Esophagus squamous epithelium (tissue), 5 donors: ENCODE results near the gene DEPDC5. TPM values are rescaled to one million over a fixed set of nuclear protein-coding genes. Genes with fewer than 3 reads are reported as not detected.

Source experiments
- DNase-seq: peaks from one replicate; lab custom pipeline; 2025; lab: John Stamatoyannopoulos, UW
- H3K27ac ChIP-seq, 4 donors: fragments of 200-600 bp; sonication (generic); one replicate each; pipeline ENCODE4 v1.5.1; 2016 to 2019; ENCODE audit warnings: mild to moderate bottlenecking in 1 of 4
- H3K27me3 ChIP-seq, 4 donors: fragments of 200-600 bp; sonication (generic); 1 replicate in 3 of 4; 2 replicates in 1 of 4; pipeline versions ENCODE4 v1.5.1 to v1.6.0; 2017 to 2021; ENCODE audit warnings: antibody characterized with exemption in 1 of 4
- H3K36me3 ChIP-seq, 3 donors: fragments of 200-600 bp; sonication (generic); one replicate each; pipeline ENCODE4 v1.5.1; 2016 to 2019
- H3K4me1 ChIP-seq, 3 donors: fragments of 200-600 bp; sonication (generic); one replicate each; pipeline ENCODE4 v1.5.1; 2017 to 2019
- H3K4me3 ChIP-seq, 4 donors: fragments of 200-600 bp; sonication (generic); 1 replicate in 3 of 4; 2 replicates in 1 of 4; pipeline ENCODE4 v1.5.1; 2016 to 2019; ENCODE audit warnings: mild to moderate bottlenecking in 2 of 4, moderate library complexity in 1 of 4
- H3K9me3 ChIP-seq, 3 donors: fragments of 200-600 bp; sonication (generic); one replicate each; pipeline ENCODE4 v1.5.1; 2016 to 2019
- CTCF ChIP-seq, 6 experiments: fragments of 450-650 bp in 4 of 6; fragments of 200-600 bp in 2 of 6; sonication (generic) in 2 of 6; IDR thresholded peaks; one replicate each; pipeline ENCODE4 v1.5.1; 2016 to 2019; ENCODE audit warnings: antibody characterized with exemption in 6 of 6, mild to moderate bottlenecking in 4 of 6, moderate library complexity in 4 of 6
- POLR2A ChIP-seq, 4 donors: fragments of 450-650 bp; IDR thresholded peaks; one replicate each; pipeline ENCODE4 v1.6.1; 2017; ENCODE audit warnings: antibody characterized with exemption in 4 of 4, mild to moderate bottlenecking in 4 of 4, moderate library complexity in 3 of 4
- WGBS, 2 donors: methylation state at CpG; one replicate each; pipeline ENCODE4 v1.1.5; 2018; 5-methylcytosine and 5-hydroxymethylcytosine counted together
- intact Hi-C: fragments of 100-400 bp; cut with DNase I; formaldehyde crosslinking; loops from one replicate; pipeline ENCODE4 v1.15.0; 2022
- small RNA-seq, 4 donors: library from RNA; depleted of rRNA; stranded (forward); fragments of <200 nt; gene quantifications; one replicate each; pipeline ENCODE3, GENCODE V24; 2016
- total RNA-seq, 4 donors: library from RNA; depleted of rRNA; stranded (reverse); fragments of >200 nt; gene quantifications; one replicate each; pipeline ENCODE4 v1.1.0, GENCODE V29; 2016
- donor health status: DM: yes; HTN: yes; CAD: no.

DEPDC5 gene
- total RNA-seq, 4 donors from 2014 or later: 9.0 to 22.5 (median 15.0) TPM

GRCh38 chr22:31954535-31955523 is 201.0 kb downstream of the DEPDC5 start:
- no peaks in the 10 kb centered on the region for H3K27me3 ChIP-seq
- H3K4me1 ChIP-seq: peaks cover 21 to 59% (median 53%) of the 10 kb centered on the region in 3 donors
- H3K36me3 ChIP-seq: peaks cover 0 to 36% (median 8%) of the 10 kb centered on the region in 3 donors
- 78 to 80% methylated on average over 9 to 11 of the region's 11 CpGs for WGBS, 2 donors
- no peak overlapping the region for H3K4me3 ChIP-seq
- no peak for DNase-seq
- H3K27ac ChIP-seq: peak overlapping the region in 3 of 4 donors; percentile 74 to 80 (median 74)
- H3K9me3 ChIP-seq: no peaks in the 10 kb centered on the region
- intact Hi-C loops: no loop called here
- TF ChIP-seq CTCF (IDR thresholded peaks at IDR 0.05): no peak
- TF ChIP-seq POLR2A (IDR thresholded peaks at IDR 0.05): no peak

GRCh38 chr22:31956360-31956759 is 202.5 kb downstream of the DEPDC5 start:
- Histone ChIP-seq H3K9me3 (no peaks in the 10 kb centered on the region), H3K27me3 (no peaks in the 10 kb centered on the region), H3K27ac (no peak overlapping the region), H3K4me3 (no peak overlapping the region), H3K4me1 (peaks cover 15 to 44% (median 40%) of the 10 kb centered on the region in 3 donors), H3K36me3 (peaks cover 0 to 28% (median 8%) of the 10 kb centered on the region in 3 donors)
- DNase-seq: no peak
- WGBS, 2 donors: 71 to 92% methylated on average over 10 to 12 of the region's 12 CpGs
- TF ChIP-seq CTCF (IDR thresholded peaks at IDR 0.05): no peak
- no peak for TF ChIP-seq POLR2A (IDR thresholded peaks at IDR 0.05)
- intact Hi-C loops: no loop called here

Small RNA genes within 50 kb of the gene (small RNA-seq; reads per million reads assigned to genes)
- 0 reads per million in 4 donors for gene RN7SL20P

Other genes with a start within 250 kb of the DEPDC5 start
- 10 to 100 TPM; 21.4 to 34.0 (median 30.6) TPM for gene PISD, start 91.8 kb upstream of the DEPDC5 start, total RNA-seq
- gene PRR14L, start 3.9 kb upstream of the DEPDC5 start, total RNA-seq: 10 to 100 TPM; 17.2 to 30.5 (median 25.7) TPM
- gene YWHAH, start 190.5 kb downstream of the DEPDC5 start, total RNA-seq: 10 to 100 TPM; 42.4 to 63.2 (median 54.2) TPM